Liver (tissue), 9 donors: ENCODE results near the gene HAGH. TPM values are rescaled to one million over a fixed set of nuclear protein-coding genes. Genes with fewer than 3 reads are reported as not detected.

Experiments used
- DNase-seq: peaks from one replicate; pipeline ENCODE4 v3.0.0-alpha.2; 2017; ENCODE audit warnings: low spot score
- H3K27ac ChIP-seq, 2 donors: one replicate each; pipeline ENCODE4 v1.7.0; 2013; ENCODE audit warnings: inconsistent platforms in 2 of 2, low read length in 2 of 2, control low read depth in 1 of 2, low read depth in 1 of 2, mild to moderate bottlenecking in 1 of 2
- H3K27me3 ChIP-seq, 4 donors: one replicate each; pipeline versions ENCODE4 v1.6.1 to v1.7.0; 2013; ENCODE audit warnings: low read length in 3 of 4, inconsistent platforms in 1 of 4, mild to moderate bottlenecking in 1 of 4, moderate library complexity in 1 of 4; ENCODE audit not compliant: control insufficient read depth in 4 of 4, insufficient read depth in 4 of 4
- H3K36me3 ChIP-seq, 4 donors: one replicate each; pipeline versions ENCODE4 v1.6.1 to v1.7.0; 2013; ENCODE audit warnings: low read length in 3 of 4, mild to moderate bottlenecking in 3 of 4, low read depth in 1 of 4, moderate library complexity in 1 of 4; ENCODE audit not compliant: control insufficient read depth in 4 of 4, insufficient read depth in 3 of 4
- H3K4me1 ChIP-seq, 4 donors: one replicate each; pipeline versions ENCODE4 v1.6.1 to v1.7.0; 2013; ENCODE audit warnings: low read length in 3 of 4, mild to moderate bottlenecking in 3 of 4, moderate library complexity in 1 of 4; ENCODE audit not compliant: control insufficient read depth in 4 of 4, insufficient read depth in 4 of 4
- H3K4me3 ChIP-seq, 3 donors: one replicate each; pipeline versions ENCODE4 v1.6.1 to v1.7.0; 2013; ENCODE audit warnings: low read length in 3 of 3, control low read depth in 1 of 3, low read depth in 1 of 3, mild to moderate bottlenecking in 1 of 3
- H3K9ac ChIP-seq, 2 donors: one replicate each; pipeline ENCODE4 v1.7.0; 2013; ENCODE audit warnings: low read length in 2 of 2, mild to moderate bottlenecking in 2 of 2, moderate library complexity in 2 of 2, control low read depth in 1 of 2, low read depth in 1 of 2
- H3K9me3 ChIP-seq, 4 donors: one replicate each; pipeline versions ENCODE4 v1.6.1 to v1.7.0; 2013; ENCODE audit warnings: low read length in 3 of 4; ENCODE audit not compliant: control insufficient read depth in 4 of 4
- ATF3 ChIP-seq: IDR thresholded peaks from 2 replicates; pipeline ENCODE4 v1.6.1; 2016; ENCODE audit warnings: antibody characterized with exemption
- CTCF ChIP-seq: fragments of 150-350 bp; IDR thresholded peaks from 2 replicates; pipeline ENCODE4 v1.5.1; 2017; ENCODE audit warnings: improper control_type of control experiment, low read depth, low read length; ENCODE audit not compliant: missing input control
- EGR1 ChIP-seq, 2 donors: IDR thresholded peaks; 2 replicates each; pipeline ENCODE4 v1.6.1; 2016 to 2018; ENCODE audit warnings: antibody characterized with exemption in 2 of 2, low read depth in 2 of 2
- FOXA2 ChIP-seq: IDR thresholded peaks from 2 replicates; pipeline ENCODE4 v1.6.1; 2016; ENCODE audit warnings: antibody characterized with exemption
- GABPA ChIP-seq, 2 donors: IDR thresholded peaks in 1 of 2; conservative IDR thresholded peaks in 1 of 2; 2 replicates each; pipeline ENCODE4 v1.6.1; 2016; ENCODE audit warnings: antibody characterized with exemption in 2 of 2, mild to moderate bottlenecking in 1 of 2, moderate library complexity in 1 of 2
- HNF4A ChIP-seq, 2 donors: conservative IDR thresholded peaks; 2 replicates each; pipeline ENCODE4 v1.6.1; 2016; ENCODE audit warnings: antibody characterized with exemption in 2 of 2, mild to moderate bottlenecking in 2 of 2
- HNF4G ChIP-seq: IDR thresholded peaks from 2 replicates; pipeline ENCODE4 v1.6.1; 2016; ENCODE audit warnings: antibody characterized with exemption
- MAX ChIP-seq: IDR thresholded peaks from 2 replicates; pipeline ENCODE4 v1.6.1; 2016; ENCODE audit warnings: antibody characterized with exemption
- NR2F2 ChIP-seq: IDR thresholded peaks from 2 replicates; pipeline ENCODE4 v1.6.1; 2016; ENCODE audit warnings: antibody characterized with exemption
- RAD21 ChIP-seq, 2 donors: IDR thresholded peaks; 2 replicates each; pipeline ENCODE4 v1.6.1; 2016; ENCODE audit warnings: antibody characterized with exemption in 2 of 2, mild to moderate bottlenecking in 2 of 2
- REST ChIP-seq: IDR thresholded peaks from 2 replicates; pipeline ENCODE4 v1.6.1; 2016; ENCODE audit warnings: antibody characterized with exemption, mild to moderate bottlenecking
- RXRA ChIP-seq, 2 donors: IDR thresholded peaks; 2 replicates each; pipeline ENCODE4 v1.6.1; 2017 to 2018; ENCODE audit warnings: antibody characterized with exemption in 2 of 2, mild to moderate bottlenecking in 1 of 2
- SP1 ChIP-seq: IDR thresholded peaks from 2 replicates; pipeline ENCODE4 v1.6.1; 2018; ENCODE audit warnings: antibody characterized with exemption, mild to moderate bottlenecking
- TAF1 ChIP-seq: conservative IDR thresholded peaks from 2 replicates; pipeline ENCODE4 v1.6.1; 2016; ENCODE audit warnings: antibody characterized with exemption, mild to moderate bottlenecking
- YY1 ChIP-seq: IDR thresholded peaks from 2 replicates; pipeline ENCODE4 v1.6.1; 2016; ENCODE audit warnings: antibody characterized with exemption, mild to moderate bottlenecking
- ZBTB33 ChIP-seq: IDR thresholded peaks from 2 replicates; pipeline ENCODE4 v1.6.1; 2016; ENCODE audit warnings: antibody characterized with exemption
- WGBS: extraction: QIAGEN DNeasy Blood & Tissue Kit; methylation state at CpG from one replicate; pipeline ENCODE4 v1.1.7; 2013; 5-methylcytosine and 5-hydroxymethylcytosine counted together
- polyA plus RNA-seq, 2 donors: library from polyadenylated mRNA; stranded (reverse) in 1 of 2; unstranded in 1 of 2; fragments of 200-250 nt in 1 of 2; fragments of >200 nt in 1 of 2; fragmentation: Nextera tagmentation in 1 of 2; extraction: Ambion mirVana in 1 of 2; gene quantifications; one replicate each; pipeline versions ENCODE4 v1.2.1 to v1.2.3, GENCODE V29; 2013 to 2015
- total RNA-seq, 2 donors: library from RNA; depleted of rRNA; stranded (reverse); fragments of >200 nt; gene quantifications; one replicate each; pipeline ENCODE4 v1.2.3, GENCODE V29; 2014
- donor health status: healthy.
- donor health status: healthy.
- donor health status: healthy.
- donor health status: healthy.
- donor health status: healthy.

Gene HAGH
- total and polyA plus RNA-seq, 4 donors: 169 to 252 (median 204) TPM

GRCh38 chr16:1794221-1794871 is 32.3 kb downstream of the HAGH start:
- H3K27me3 ChIP-seq: no peaks in the 10 kb centered on the region
- H3K36me3 ChIP-seq: peaks cover 0 to 15% (median under 1%) of the 10 kb centered on the region in 4 donors
- peaks cover 20 to 57% (median 44%) of the 10 kb centered on the region in 4 donors for H3K4me1 ChIP-seq
- no peak for DNase-seq
- H3K4me3 ChIP-seq: peak overlapping the region; percentile 41 to 73 (median 70)
- TF ChIP-seq RAD21 (IDR thresholded peaks at IDR 0.05): peak in 1 of 2 donors; percentile 36
- peak; percentile 8 for TF ChIP-seq YY1
- TF ChIP-seq FOXA2: no peak
- peak; percentile 7 for TF ChIP-seq NR2F2
- TF ChIP-seq SP1: peak; percentile 53
- TF ChIP-seq ZBTB33: no peak
- TF ChIP-seq HNF4A (conservative IDR thresholded peaks at IDR 0.05): peak; percentile 29 to 43
- TF ChIP-seq RXRA (IDR thresholded peaks at IDR 0.05): peak; percentile 60 to 65
- TF ChIP-seq CTCF: no peak
- TF ChIP-seq ATF3: no peak
- H3K9ac ChIP-seq: peak overlapping the region in 1 of 2 donors; percentile 16
- peak overlapping the region; percentile 64 to 76 for H3K27ac ChIP-seq
- H3K9me3 ChIP-seq: no peaks in the 10 kb centered on the region
- 31% methylated on average over 18 of the region's 18 CpGs for WGBS

- peak; percentile 11 for TF ChIP-seq MAX
- TF ChIP-seq REST: no peak
- peak; percentile 12 for TF ChIP-seq YY1
- TF ChIP-seq RXRA (IDR thresholded peaks at IDR 0.05): peak; percentile 45 to 57
- TF ChIP-seq TAF1: no peak
- no peak for TF ChIP-seq NR2F2
- peak in 1 of 2 donors; percentile 39 for TF ChIP-seq HNF4A (conservative IDR thresholded peaks at IDR 0.05)
- TF ChIP-seq GABPA (IDR thresholded peaks at IDR 0.05 in 1 of 2, conservative IDR thresholded peaks at IDR 0.05 in 1 of 2): peak in 1 of 2 donors; percentile 30
- no peak for TF ChIP-seq EGR1 (IDR thresholded peaks at IDR 0.05; ENCODE audit: low read depth in 2 of 2)
- peak; percentile 11 for TF ChIP-seq SP1
- no peak for TF ChIP-seq HNF4G
- Histone ChIP-seq H3K4me1 (peaks cover 20 to 61% (median 47%) of the 10 kb centered on the region in 4 donors), H3K36me3 (peaks cover 0 to 22% (median 2%) of the 10 kb centered on the region in 4 donors), H3K27me3 (no peaks in the 10 kb centered on the region), H3K4me3 (peak within 1 kb of the TSS; percentile 63 to 73 (median 70)), H3K9ac (peak within 1 kb of the TSS in 1 of 2 donors; percentile 71), H3K27ac (peak within 1 kb of the TSS; percentile 64 to 76), H3K9me3 (no peaks in the 10 kb centered on the region)
- WGBS: 24% methylated on average over 28 of the region's 28 CpGs
- no peak for DNase-seq
Observed at GRCh38 chr16:1793578-1794220, 32.9 kb downstream of the HAGH start, which contains the start of gene IGFALS. IGFALS (minus strand) TSS chr16:1793705; CDS start chr16:1793652, 53 bp downstream.
